Esophagus squamous epithelium (tissue), 5 donors: ENCODE data around the gene ANKRD6. TPM values are rescaled to one million over a fixed set of nuclear protein-coding genes. Genes with fewer than 3 reads are reported as not detected.
"Not testable (repeated sequence)": the region's sequence is repeated elsewhere in the genome, so short reads cannot be mapped to it uniquely, and the experiment has no call there.

Experiments used
- DNase-seq: peaks from one replicate; lab custom pipeline; 2025; lab: John Stamatoyannopoulos, UW
- H3K27ac ChIP-seq, 4 donors: fragments of 200-600 bp; sonication (generic); one replicate each; pipeline ENCODE4 v1.5.1; 2016 to 2019; ENCODE audit warnings: mild to moderate bottlenecking in 1 of 4
- H3K27me3 ChIP-seq, 4 donors: fragments of 200-600 bp; sonication (generic); 1 replicate in 3 of 4; 2 replicates in 1 of 4; pipeline versions ENCODE4 v1.5.1 to v1.6.0; 2017 to 2021; ENCODE audit warnings: antibody characterized with exemption in 1 of 4
- H3K36me3 ChIP-seq, 3 donors: fragments of 200-600 bp; sonication (generic); one replicate each; pipeline ENCODE4 v1.5.1; 2016 to 2019
- H3K4me1 ChIP-seq, 3 donors: fragments of 200-600 bp; sonication (generic); one replicate each; pipeline ENCODE4 v1.5.1; 2017 to 2019
- H3K4me3 ChIP-seq, 4 donors: fragments of 200-600 bp; sonication (generic); 1 replicate in 3 of 4; 2 replicates in 1 of 4; pipeline ENCODE4 v1.5.1; 2016 to 2019; ENCODE audit warnings: mild to moderate bottlenecking in 2 of 4, moderate library complexity in 1 of 4
- H3K9me3 ChIP-seq, 3 donors: fragments of 200-600 bp; sonication (generic); one replicate each; pipeline ENCODE4 v1.5.1; 2016 to 2019
- CTCF ChIP-seq, 6 experiments: fragments of 450-650 bp in 4 of 6; fragments of 200-600 bp in 2 of 6; sonication (generic) in 2 of 6; IDR thresholded peaks; one replicate each; pipeline ENCODE4 v1.5.1; 2016 to 2019; ENCODE audit warnings: antibody characterized with exemption in 6 of 6, mild to moderate bottlenecking in 4 of 6, moderate library complexity in 4 of 6
- POLR2A ChIP-seq, 4 donors: fragments of 450-650 bp; IDR thresholded peaks; one replicate each; pipeline ENCODE4 v1.6.1; 2017; ENCODE audit warnings: antibody characterized with exemption in 4 of 4, mild to moderate bottlenecking in 4 of 4, moderate library complexity in 3 of 4
- WGBS, 2 donors: methylation state at CpG; one replicate each; pipeline ENCODE4 v1.1.5; 2018; 5-methylcytosine and 5-hydroxymethylcytosine counted together
- intact Hi-C: fragments of 100-400 bp; cut with DNase I; formaldehyde crosslinking; loops from one replicate; pipeline ENCODE4 v1.15.0; 2022
- total RNA-seq, 4 donors: library from RNA; depleted of rRNA; stranded (reverse); fragments of >200 nt; gene quantifications; one replicate each; pipeline ENCODE4 v1.1.0, GENCODE V29; 2016
- donor health status: DM: yes; HTN: yes; CAD: no.

The ANKRD6 gene
- total RNA-seq, 4 donors from 2014 or later, result 5.8 to 12.0 (median 7.3) TPM

GRCh38 chr6:89388846-89389245, 44.1 kb upstream of the ANKRD6 start:
- Histone ChIP-seq H3K36me3 (no peaks in the 10 kb centered on the region), H3K9me3 (peaks cover 0 to 4% (median 0%) of the 10 kb centered on the region in 3 donors), H3K27me3 (no peaks in the 10 kb centered on the region), H3K27ac (no peak overlapping the region), H3K4me1 (peaks cover 0 to 22% (median 15%) of the 10 kb centered on the region in 3 donors), H3K4me3 (no peak overlapping the region)
- intact Hi-C loops, result no loop called here
- DNase-seq, result no peak
- WGBS, 2 donors, result 87 to 93% methylated on average over 5 to 6 of the region's 6 CpGs
- TF ChIP-seq CTCF (IDR thresholded peaks at IDR 0.05) (no peak), POLR2A (IDR thresholded peaks at IDR 0.05) (no peak)

GRCh38 chr6:89392823-89393222, 40.1 kb upstream of the ANKRD6 start:
- TF ChIP-seq CTCF (IDR thresholded peaks at IDR 0.05) (no peak), POLR2A (IDR thresholded peaks at IDR 0.05) (no peak)
- Histone ChIP-seq H3K4me1 (no peaks in the 10 kb centered on the region), H3K9me3 (peaks cover 0 to 4% (median 0%) of the 10 kb centered on the region in 3 donors), H3K27me3 (no peaks in the 10 kb centered on the region), H3K4me3 (no peak overlapping the region), H3K27ac (no peak overlapping the region), H3K36me3 (no peaks in the 10 kb centered on the region)
- intact Hi-C loops, result no loop called here
- DNase-seq, result no peak

GRCh38 chr6:89393659-89394058, 39.3 kb upstream of the ANKRD6 start:
- Histone ChIP-seq H3K27ac (no peak overlapping the region), H3K4me1 (no peaks in the 10 kb centered on the region), H3K9me3 (peaks cover 0 to 4% (median 0%) of the 10 kb centered on the region in 3 donors), H3K36me3 (no peaks in the 10 kb centered on the region), H3K27me3 (no peaks in the 10 kb centered on the region), H3K4me3 (no peak overlapping the region)
- TF ChIP-seq CTCF (IDR thresholded peaks at IDR 0.05), result no peak
- no peak for TF ChIP-seq POLR2A (IDR thresholded peaks at IDR 0.05)
- intact Hi-C loops, result no loop called here
- DNase-seq, result no peak
- 92 to 100% methylated on average over 1 of the region's 1 CpG for WGBS, 2 donors

GRCh38 chr6:89397884-89398283, 35.1 kb upstream of the ANKRD6 start:
- WGBS, 2 donors, result 73 to 80% methylated on average over 4 of the region's 4 CpGs
- H3K4me1 ChIP-seq, result peaks cover 0 to 12% (median 10%) of the 10 kb centered on the region in 3 donors
- H3K27me3 ChIP-seq, result not testable (repeated sequence)

GRCh38 chr6:89398762-89399525, 34.0 kb upstream of the ANKRD6 start:
- DNase-seq, result no peak
- intact Hi-C loops, result no loop called here
- Histone ChIP-seq H3K27me3 (no peaks in the 10 kb centered on the region), H3K4me3 (no peak overlapping the region), H3K36me3 (no peaks in the 10 kb centered on the region), H3K4me1 (peaks cover 0 to 12% (median 10%) of the 10 kb centered on the region in 3 donors), H3K9me3 (no peaks in the 10 kb centered on the region), H3K27ac (no peak overlapping the region)
- TF ChIP-seq POLR2A (IDR thresholded peaks at IDR 0.05), result no peak
- no peak for TF ChIP-seq CTCF (IDR thresholded peaks at IDR 0.05)
- 82 to 89% methylated on average over 7 of the region's 7 CpGs for WGBS, 2 donors

More at GRCh38 chr6:89397884-89398283, 35.1 kb upstream of the ANKRD6 start:
- H3K27ac ChIP-seq, intact Hi-C loops, H3K36me3 ChIP-seq, DNase-seq, H3K4me3 ChIP-seq, H3K9me3 ChIP-seq: not testable (repeated sequence)
